A549 (cell line): Measurements from ENCODE around the gene CTCF.

Experiments used
- POLR2A ChIP-seq: IDR thresholded peaks from 2 replicates; pipeline ENCODE4 v1.6.1; 2012; ENCODE audit warnings: mild to moderate bottlenecking, low read length
- TF ChIP-seq, protein P1 (sequence below): fragments of >200 bp; sonication (Bioruptor Twin); formaldehyde crosslinking; IDR thresholded peaks from 3 replicates; pipeline ENCODE4 v1.5.1; 2016
- TF ChIP-seq, protein P2 (sequence below): fragments of 200-600 bp; sonication (generic); IDR thresholded peaks from 2 replicates; pipeline ENCODE4 v1.6.1; 2016; ENCODE audit warnings: antibody characterized with exemption, mild to moderate bottlenecking, moderate library complexity

DNA sequence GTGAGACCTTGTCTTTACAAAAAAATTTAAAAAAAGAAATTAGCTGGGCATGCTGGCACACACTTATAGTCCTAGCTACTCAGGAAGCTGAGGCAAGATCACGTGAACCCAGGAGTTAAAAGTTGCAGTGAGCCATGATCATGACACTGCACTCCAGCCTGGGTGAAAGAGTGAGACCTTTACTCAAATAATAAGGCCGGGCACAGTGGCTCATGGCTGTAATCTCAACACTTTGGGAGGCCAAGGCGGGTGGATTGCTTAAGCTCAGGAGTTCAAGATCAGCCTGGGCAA, 45.2 kb upstream of the CTCF start:
- TF ChIP-seq, protein P1, sequence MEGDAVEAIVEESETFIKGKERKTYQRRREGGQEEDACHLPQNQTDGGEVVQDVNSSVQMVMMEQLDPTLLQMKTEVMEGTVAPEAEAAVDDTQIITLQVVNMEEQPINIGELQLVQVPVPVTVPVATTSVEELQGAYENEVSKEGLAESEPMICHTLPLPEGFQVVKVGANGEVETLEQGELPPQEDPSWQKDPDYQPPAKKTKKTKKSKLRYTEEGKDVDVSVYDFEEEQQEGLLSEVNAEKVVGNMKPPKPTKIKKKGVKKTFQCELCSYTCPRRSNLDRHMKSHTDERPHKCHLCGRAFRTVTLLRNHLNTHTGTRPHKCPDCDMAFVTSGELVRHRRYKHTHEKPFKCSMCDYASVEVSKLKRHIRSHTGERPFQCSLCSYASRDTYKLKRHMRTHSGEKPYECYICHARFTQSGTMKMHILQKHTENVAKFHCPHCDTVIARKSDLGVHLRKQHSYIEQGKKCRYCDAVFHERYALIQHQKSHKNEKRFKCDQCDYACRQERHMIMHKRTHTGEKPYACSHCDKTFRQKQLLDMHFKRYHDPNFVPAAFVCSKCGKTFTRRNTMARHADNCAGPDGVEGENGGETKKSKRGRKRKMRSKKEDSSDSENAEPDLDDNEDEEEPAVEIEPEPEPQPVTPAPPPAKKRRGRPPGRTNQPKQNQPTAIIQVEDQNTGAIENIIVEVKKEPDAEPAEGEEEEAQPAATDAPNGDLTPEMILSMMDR: no peak
- TF ChIP-seq, protein P2, sequence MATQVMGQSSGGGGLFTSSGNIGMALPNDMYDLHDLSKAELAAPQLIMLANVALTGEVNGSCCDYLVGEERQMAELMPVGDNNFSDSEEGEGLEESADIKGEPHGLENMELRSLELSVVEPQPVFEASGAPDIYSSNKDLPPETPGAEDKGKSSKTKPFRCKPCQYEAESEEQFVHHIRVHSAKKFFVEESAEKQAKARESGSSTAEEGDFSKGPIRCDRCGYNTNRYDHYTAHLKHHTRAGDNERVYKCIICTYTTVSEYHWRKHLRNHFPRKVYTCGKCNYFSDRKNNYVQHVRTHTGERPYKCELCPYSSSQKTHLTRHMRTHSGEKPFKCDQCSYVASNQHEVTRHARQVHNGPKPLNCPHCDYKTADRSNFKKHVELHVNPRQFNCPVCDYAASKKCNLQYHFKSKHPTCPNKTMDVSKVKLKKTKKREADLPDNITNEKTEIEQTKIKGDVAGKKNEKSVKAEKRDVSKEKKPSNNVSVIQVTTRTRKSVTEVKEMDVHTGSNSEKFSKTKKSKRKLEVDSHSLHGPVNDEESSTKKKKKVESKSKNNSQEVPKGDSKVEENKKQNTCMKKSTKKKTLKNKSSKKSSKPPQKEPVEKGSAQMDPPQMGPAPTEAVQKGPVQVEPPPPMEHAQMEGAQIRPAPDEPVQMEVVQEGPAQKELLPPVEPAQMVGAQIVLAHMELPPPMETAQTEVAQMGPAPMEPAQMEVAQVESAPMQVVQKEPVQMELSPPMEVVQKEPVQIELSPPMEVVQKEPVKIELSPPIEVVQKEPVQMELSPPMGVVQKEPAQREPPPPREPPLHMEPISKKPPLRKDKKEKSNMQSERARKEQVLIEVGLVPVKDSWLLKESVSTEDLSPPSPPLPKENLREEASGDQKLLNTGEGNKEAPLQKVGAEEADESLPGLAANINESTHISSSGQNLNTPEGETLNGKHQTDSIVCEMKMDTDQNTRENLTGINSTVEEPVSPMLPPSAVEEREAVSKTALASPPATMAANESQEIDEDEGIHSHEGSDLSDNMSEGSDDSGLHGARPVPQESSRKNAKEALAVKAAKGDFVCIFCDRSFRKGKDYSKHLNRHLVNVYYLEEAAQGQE: no peak
- TF ChIP-seq POLR2A: no peak
